ENCODE measurements around the gene BCR. TPM values are rescaled to one million over a fixed set of nuclear protein-coding genes. Genes with fewer than 3 reads are reported as not detected.

Gene BCR
- polyA plus RNA-seq, 1 donor (not counting 4 experiments of a cell fraction or from before 2014, with no cell fraction given): 25.8 TPM

GRCh38 chr22:23236440-23237184, 56.3 kb downstream of the BCR start:
- Histone ChIP-seq H4K20me1 (ENCODE audit: control insufficient read depth, extremely low read depth, insufficient read depth, low read length) (peaks cover 22% of the 10 kb centered on the region), H3K9me3 (ENCODE audit: control insufficient read depth, low read depth, low read length) (peaks cover 1% of the 10 kb centered on the region), H3K27ac (ENCODE audit: control insufficient read depth, insufficient read depth, low read length) (no peak overlapping the region), H3K79me2 (ENCODE audit: control insufficient read depth, insufficient read depth, low read length) (peaks cover 93% of the 10 kb centered on the region), H3K9me1 (ENCODE audit: control insufficient read depth, extremely low read depth, insufficient read depth, low read length) (peaks cover 5% of the 10 kb centered on the region), H3K27me3 (ENCODE audit: control insufficient read depth, extremely low read depth, insufficient read depth, low read length) (no peaks in the 10 kb centered on the region), H3K4me2 (ENCODE audit: control insufficient read depth, extremely low read depth, insufficient read depth, low read depth, low read length) (no peak overlapping the region), H3K36me3 (ENCODE audit: control insufficient read depth in 2 of 2, extremely low read depth in 1 of 2, insufficient read depth in 2 of 2, low read length in 2 of 2) (peaks cover 1 to 7% of the 10 kb centered on the region in 2 experiments), H3K4me3 (ENCODE audit: control insufficient read depth in 2 of 3, extremely low read depth in 1 of 3, insufficient read depth in 2 of 3, low read depth in 1 of 3, low read length in 3 of 3) (no peak overlapping the region), H3K9ac (ENCODE audit: control insufficient read depth, extremely low read depth, insufficient read depth, low read length) (no peak overlapping the region), H2AFZ (ENCODE audit: control insufficient read depth, low read length) (no peak overlapping the region), H3K4me1 (ENCODE audit: control insufficient read depth, extremely low read depth, insufficient read depth, low read length) (peaks cover 15% of the 10 kb centered on the region)
- FAIRE-seq: no peak
- no peak for DNase-seq (ENCODE audit: low read depth, low spot score)
- dilution Hi-C loops (cut with MboI; ENCODE audit: extremely low pct_ligation_motif_present, low sequenced_read_pairs): no loop called here
- no peak for TF ChIP-seq CTCF (optimal IDR thresholded peaks at IDR 0.05 in 1 of 3, IDR thresholded peaks at IDR 0.05 in 1 of 3, conservative IDR thresholded peaks at IDR 0.05 in 1 of 3; ENCODE audit: extremely low read depth in 1 of 3, insufficient read depth in 2 of 3, low read length in 3 of 3)
- no peak for TF ChIP-seq EZH2 (IDR thresholded peaks at IDR 0.05; ENCODE audit: low read length)

GRCh38 chr22:23237201-23237798, 57.0 kb downstream of the BCR start:
- dilution Hi-C loops (cut with MboI; ENCODE audit: extremely low pct_ligation_motif_present, low sequenced_read_pairs): no loop called here
- no peak overlapping the region for H3K27ac ChIP-seq (ENCODE audit: control insufficient read depth, insufficient read depth, low read length)
- H3K36me3 ChIP-seq (ENCODE audit: control insufficient read depth in 2 of 2, extremely low read depth in 1 of 2, insufficient read depth in 2 of 2, low read length in 2 of 2): peaks cover 1 to 7% of the 10 kb centered on the region in 2 experiments
- H3K79me2 ChIP-seq (ENCODE audit: control insufficient read depth, insufficient read depth, low read length): peaks cover 91% of the 10 kb centered on the region
- peaks cover 18% of the 10 kb centered on the region for H3K4me1 ChIP-seq (ENCODE audit: control insufficient read depth, extremely low read depth, insufficient read depth, low read length)
- no peak overlapping the region for H3K9ac ChIP-seq (ENCODE audit: control insufficient read depth, extremely low read depth, insufficient read depth, low read length)
- FAIRE-seq (no peak), DNase-seq (ENCODE audit: low read depth, low spot score) (no peak)
- TF ChIP-seq CTCF (optimal IDR thresholded peaks at IDR 0.05 in 1 of 3, IDR thresholded peaks at IDR 0.05 in 1 of 3, conservative IDR thresholded peaks at IDR 0.05 in 1 of 3; ENCODE audit: extremely low read depth in 1 of 3, insufficient read depth in 2 of 3, low read length in 3 of 3) (no peak), EZH2 (IDR thresholded peaks at IDR 0.05; ENCODE audit: low read length) (no peak)
- H3K9me3 ChIP-seq (ENCODE audit: control insufficient read depth, low read depth, low read length): peaks cover 1% of the 10 kb centered on the region
- H2AFZ ChIP-seq (ENCODE audit: control insufficient read depth, low read length): no peak overlapping the region
- peaks cover 23% of the 10 kb centered on the region for H4K20me1 ChIP-seq (ENCODE audit: control insufficient read depth, extremely low read depth, insufficient read depth, low read length)
- H3K27me3 ChIP-seq (ENCODE audit: control insufficient read depth, extremely low read depth, insufficient read depth, low read length): no peaks in the 10 kb centered on the region
- H3K4me3 ChIP-seq (ENCODE audit: control insufficient read depth in 2 of 3, extremely low read depth in 1 of 3, insufficient read depth in 2 of 3, low read depth in 1 of 3, low read length in 3 of 3): no peak overlapping the region
- H3K4me2 ChIP-seq (ENCODE audit: control insufficient read depth, extremely low read depth, insufficient read depth, low read depth, low read length): no peak overlapping the region
- peaks cover 5% of the 10 kb centered on the region for H3K9me1 ChIP-seq (ENCODE audit: control insufficient read depth, extremely low read depth, insufficient read depth, low read length)
